A673 (cell line): Measurements from ENCODE around the gene PSMC4.

ENCODE experiments used
- EZH2 ChIP-seq: fragments of 200-600 bp; sonication (generic); IDR thresholded peaks from 2 replicates; pipeline ENCODE4 v1.6.1; 2017; ENCODE audit warnings: borderline replicate concordance, low read depth, mild to moderate bottlenecking, mixed read lengths, antibody characterized with exemption, low read length; ENCODE audit not compliant: poor library complexity, severe bottlenecking
- TF ChIP-seq, protein P1 (sequence below): fragments of 300-800, 200-600 bp; sonication (generic); conservative IDR thresholded peaks from 2 replicates; pipeline ENCODE4 v1.5.1; 2017; ENCODE audit warnings: low read depth, mild to moderate bottlenecking, antibody characterized with exemption, low read length, moderate library complexity, mixed read lengths

DNA sequence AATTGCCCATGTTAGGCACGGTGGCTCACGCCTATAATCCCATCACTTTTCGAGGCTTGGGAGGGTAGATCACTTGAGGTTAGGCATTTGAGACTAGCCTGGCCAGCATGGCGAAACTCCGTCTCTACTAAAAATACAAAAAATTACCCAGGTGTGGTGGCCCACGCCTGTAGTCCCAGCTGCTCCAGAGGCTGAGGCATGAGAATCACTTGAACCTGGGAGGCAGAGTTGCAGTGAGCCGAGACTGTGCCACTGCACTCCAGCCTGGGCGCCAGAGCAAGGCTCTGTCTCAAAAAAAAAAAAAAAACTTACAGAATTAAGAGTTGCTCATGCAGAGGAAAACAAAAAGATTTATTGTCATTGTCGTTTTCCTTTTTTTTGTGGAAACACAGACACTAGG, 3.4 kb upstream of the PSMC4 start:
- TF ChIP-seq, protein P1, sequence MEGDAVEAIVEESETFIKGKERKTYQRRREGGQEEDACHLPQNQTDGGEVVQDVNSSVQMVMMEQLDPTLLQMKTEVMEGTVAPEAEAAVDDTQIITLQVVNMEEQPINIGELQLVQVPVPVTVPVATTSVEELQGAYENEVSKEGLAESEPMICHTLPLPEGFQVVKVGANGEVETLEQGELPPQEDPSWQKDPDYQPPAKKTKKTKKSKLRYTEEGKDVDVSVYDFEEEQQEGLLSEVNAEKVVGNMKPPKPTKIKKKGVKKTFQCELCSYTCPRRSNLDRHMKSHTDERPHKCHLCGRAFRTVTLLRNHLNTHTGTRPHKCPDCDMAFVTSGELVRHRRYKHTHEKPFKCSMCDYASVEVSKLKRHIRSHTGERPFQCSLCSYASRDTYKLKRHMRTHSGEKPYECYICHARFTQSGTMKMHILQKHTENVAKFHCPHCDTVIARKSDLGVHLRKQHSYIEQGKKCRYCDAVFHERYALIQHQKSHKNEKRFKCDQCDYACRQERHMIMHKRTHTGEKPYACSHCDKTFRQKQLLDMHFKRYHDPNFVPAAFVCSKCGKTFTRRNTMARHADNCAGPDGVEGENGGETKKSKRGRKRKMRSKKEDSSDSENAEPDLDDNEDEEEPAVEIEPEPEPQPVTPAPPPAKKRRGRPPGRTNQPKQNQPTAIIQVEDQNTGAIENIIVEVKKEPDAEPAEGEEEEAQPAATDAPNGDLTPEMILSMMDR = no peak
- TF ChIP-seq EZH2 = no peak
